Ishikawa (cell line): ENCODE measurements around the gene BTBD9.

Experiments
- CEBPB ChIP-seq: IDR thresholded peaks from 2 replicates; pipeline ENCODE4 v1.6.1; 2012
- CREB1 ChIP-seq: IDR thresholded peaks from 2 replicates; pipeline ENCODE4 v1.6.1; 2012; ENCODE audit warnings: low read depth
- EGR1 ChIP-seq: IDR thresholded peaks from 2 replicates; pipeline ENCODE4 v1.6.1; 2012
- EP300 ChIP-seq: IDR thresholded peaks from 2 replicates; pipeline ENCODE4 v1.6.1; 2012; ENCODE audit warnings: borderline replicate concordance
- FOXM1 ChIP-seq: IDR thresholded peaks from 2 replicates; pipeline ENCODE4 v1.6.1; 2012; ENCODE audit warnings: low read depth, borderline replicate concordance
- NFIC ChIP-seq: IDR thresholded peaks from 2 replicates; pipeline ENCODE4 v1.6.1; 2012
- RAD21 ChIP-seq: IDR thresholded peaks from 2 replicates; pipeline ENCODE4 v1.6.1; 2012; ENCODE audit warnings: low read depth
- REST ChIP-seq: IDR thresholded peaks from 2 replicates; pipeline ENCODE4 v1.6.1; 2012; ENCODE audit warnings: low read depth, mild to moderate bottlenecking
- TAF1 ChIP-seq: IDR thresholded peaks from 2 replicates; pipeline ENCODE4 v1.6.1; 2012; ENCODE audit warnings: low read depth, mild to moderate bottlenecking
- TCF12 ChIP-seq: IDR thresholded peaks from 2 replicates; pipeline ENCODE4 v1.6.1; 2012; ENCODE audit warnings: low read depth
- TEAD4 ChIP-seq: IDR thresholded peaks from 2 replicates; pipeline ENCODE4 v1.6.1; 2012
- YY1 ChIP-seq: IDR thresholded peaks from 2 replicates; pipeline ENCODE4 v1.6.1; 2012; ENCODE audit warnings: low read depth
- ZBTB7A ChIP-seq: IDR thresholded peaks from 2 replicates; pipeline ENCODE4 v1.6.1; 2012; ENCODE audit warnings: low read depth
- TF ChIP-seq, protein P1 (sequence below): IDR thresholded peaks from 2 replicates; pipeline ENCODE4 v1.6.1; 2012
- TF ChIP-seq, protein P2 (sequence below): IDR thresholded peaks from 2 replicates; pipeline ENCODE4 v1.6.1; 2012

Gene BTBD9

GRCh38 chr6:38161754-38162492, 477.8 kb downstream of the BTBD9 start:
- TF ChIP-seq, protein P1, sequence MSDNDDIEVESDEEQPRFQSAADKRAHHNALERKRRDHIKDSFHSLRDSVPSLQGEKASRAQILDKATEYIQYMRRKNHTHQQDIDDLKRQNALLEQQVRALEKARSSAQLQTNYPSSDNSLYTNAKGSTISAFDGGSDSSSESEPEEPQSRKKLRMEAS, result no peak
- TF ChIP-seq FOXM1, result no peak
- TF ChIP-seq TEAD4, result no peak
- TF ChIP-seq RAD21, result no peak
- TF ChIP-seq TAF1, result no peak
- no peak for TF ChIP-seq CREB1
- TF ChIP-seq TCF12, result no peak
- no peak for TF ChIP-seq CEBPB
- TF ChIP-seq EP300, result no peak
- TF ChIP-seq, protein P2, sequence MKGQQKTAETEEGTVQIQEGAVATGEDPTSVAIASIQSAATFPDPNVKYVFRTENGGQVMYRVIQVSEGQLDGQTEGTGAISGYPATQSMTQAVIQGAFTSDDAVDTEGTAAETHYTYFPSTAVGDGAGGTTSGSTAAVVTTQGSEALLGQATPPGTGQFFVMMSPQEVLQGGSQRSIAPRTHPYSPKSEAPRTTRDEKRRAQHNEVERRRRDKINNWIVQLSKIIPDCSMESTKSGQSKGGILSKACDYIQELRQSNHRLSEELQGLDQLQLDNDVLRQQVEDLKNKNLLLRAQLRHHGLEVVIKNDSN, result no peak
- no peak for TF ChIP-seq EGR1
- TF ChIP-seq NFIC, result no peak

DNA sequence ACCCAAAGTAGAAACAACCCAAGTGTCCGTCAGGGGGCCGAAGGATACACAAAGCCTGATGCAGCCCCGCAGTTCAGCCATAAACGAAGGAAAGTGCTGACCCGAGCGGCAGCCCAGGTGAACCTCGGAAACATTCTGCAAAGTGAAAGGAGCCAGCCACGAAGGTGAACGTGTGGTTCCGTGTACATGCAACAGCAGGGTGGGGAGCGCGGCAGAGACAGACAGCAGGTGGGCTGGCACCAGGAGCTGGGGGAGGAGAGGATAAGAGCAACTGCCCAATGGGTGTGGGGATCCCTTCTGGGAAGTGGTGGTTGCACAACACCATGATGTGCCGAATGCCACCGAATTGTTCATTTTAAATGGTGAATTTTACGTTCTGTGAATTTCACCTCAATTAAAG, 478.4 kb downstream of the BTBD9 start:
- no peak for TF ChIP-seq RAD21
- TF ChIP-seq TCF12, result no peak
- no peak for TF ChIP-seq NFIC
- TF ChIP-seq, protein P1, result no peak
- no peak for TF ChIP-seq CEBPB
- TF ChIP-seq, protein P2, result no peak
- no peak for TF ChIP-seq FOXM1
- TF ChIP-seq TEAD4, result no peak
- TF ChIP-seq REST, result no peak
- TF ChIP-seq EP300, result no peak
- no peak for TF ChIP-seq YY1
- TF ChIP-seq ZBTB7A, result no peak
- TF ChIP-seq EGR1, result no peak
- no peak for TF ChIP-seq CREB1

- TF ChIP-seq, protein P1, result no peak
- TF ChIP-seq REST, result no peak
- TF ChIP-seq YY1, result no peak
- TF ChIP-seq, protein P2, result no peak
- no peak for TF ChIP-seq CEBPB
- TF ChIP-seq FOXM1, result no peak
- no peak for TF ChIP-seq NFIC
These were observed 478.9 kb downstream of the BTBD9 start for GRCh38 chr6:38160831-38161230.

DNA sequence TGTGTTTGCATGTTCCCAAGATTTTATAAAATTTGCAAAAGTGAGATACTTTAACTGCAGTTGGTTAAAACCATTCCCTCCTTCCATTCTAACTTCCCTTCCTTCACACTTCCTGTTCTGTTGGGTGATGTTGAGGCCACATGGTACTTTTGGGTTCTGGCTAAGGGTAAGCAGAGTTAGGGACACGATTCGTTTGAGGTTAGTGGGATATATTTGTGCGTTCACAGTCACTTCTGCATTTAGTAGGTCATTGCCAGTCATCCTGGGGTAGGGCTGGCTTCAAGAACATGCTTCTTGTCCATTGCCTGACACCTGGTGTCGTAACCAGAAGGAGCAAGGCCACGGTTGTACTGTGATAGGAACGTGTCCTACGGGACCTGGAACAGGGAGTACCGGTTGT, 480.1 kb downstream of the BTBD9 start:
- TF ChIP-seq EP300 (no peak), YY1 (no peak), ZBTB7A (no peak), TAF1 (no peak), RAD21 (no peak), FOXM1 (no peak), REST (no peak), CREB1 (no peak), TCF12 (no peak), TEAD4 (no peak), CEBPB (no peak), EGR1 (no peak), NFIC (no peak)
- TF ChIP-seq, protein P2, result no peak
- TF ChIP-seq, protein P1, result no peak
